Muscle of leg (tissue), 11 donors: ENCODE data around the gene DUSP10. TPM values are rescaled to one million over a fixed set of nuclear protein-coding genes. Genes with fewer than 3 reads are reported as not detected.

Experiments used
- DNase-seq: peaks from one replicate; pipeline ENCODE4 v3.0.0; 2013
- H3K27ac ChIP-seq: one replicate; pipeline ENCODE4 v1.5.1; 2013; ENCODE audit warnings: mild to moderate bottlenecking, low read length, control low read depth
- H3K27me3 ChIP-seq: one replicate; pipeline ENCODE4 v1.6.1; 2013; ENCODE audit warnings: low read length; ENCODE audit not compliant: control insufficient read depth, insufficient read depth
- H3K36me3 ChIP-seq: one replicate; pipeline ENCODE4 v1.6.1; 2013; ENCODE audit warnings: low read length; ENCODE audit not compliant: control insufficient read depth, insufficient read depth
- H3K4me1 ChIP-seq: one replicate; pipeline ENCODE4 v1.6.1; 2013; ENCODE audit warnings: low read length; ENCODE audit not compliant: control insufficient read depth, insufficient read depth
- H3K4me3 ChIP-seq: one replicate; pipeline ENCODE4 v1.5.1; 2013; ENCODE audit warnings: low read length, control low read depth
- H3K9me3 ChIP-seq: replicated peaks from 2 replicates; pipeline ENCODE4 v1.6.1; 2013; ENCODE audit warnings: low read depth, low read length; ENCODE audit not compliant: control insufficient read depth
- WGBS: methylation state at CpG from one replicate; pipeline ENCODE4 v1.1.5; 2013; ENCODE audit warnings: missing lambda C conversion rate; ENCODE audit not compliant: insufficient coverage; 5-methylcytosine and 5-hydroxymethylcytosine counted together
- polyA plus RNA-seq, 8 donors: library from polyadenylated mRNA; unstranded; fragments of 120-200 nt; gene quantifications; one replicate each; pipeline versions ENCODE4 v1.2.1 to v1.2.3, GENCODE V29; 2013; ENCODE audit warnings: inconsistent platforms in 1 of 8, low replicate concordance in 1 of 8; ENCODE audit not compliant: insufficient read length in 8 of 8, insufficient read depth in 1 of 8
- total RNA-seq: library from RNA; stranded (reverse); fragments of 120-200 nt; gene quantifications from one replicate; pipeline ENCODE4 v1.2.4, GENCODE V29; 2013

The DUSP10 gene
- total and polyA plus RNA-seq, 9 donors = 9.5 to 45.9 (median 14.9) TPM

DNA sequence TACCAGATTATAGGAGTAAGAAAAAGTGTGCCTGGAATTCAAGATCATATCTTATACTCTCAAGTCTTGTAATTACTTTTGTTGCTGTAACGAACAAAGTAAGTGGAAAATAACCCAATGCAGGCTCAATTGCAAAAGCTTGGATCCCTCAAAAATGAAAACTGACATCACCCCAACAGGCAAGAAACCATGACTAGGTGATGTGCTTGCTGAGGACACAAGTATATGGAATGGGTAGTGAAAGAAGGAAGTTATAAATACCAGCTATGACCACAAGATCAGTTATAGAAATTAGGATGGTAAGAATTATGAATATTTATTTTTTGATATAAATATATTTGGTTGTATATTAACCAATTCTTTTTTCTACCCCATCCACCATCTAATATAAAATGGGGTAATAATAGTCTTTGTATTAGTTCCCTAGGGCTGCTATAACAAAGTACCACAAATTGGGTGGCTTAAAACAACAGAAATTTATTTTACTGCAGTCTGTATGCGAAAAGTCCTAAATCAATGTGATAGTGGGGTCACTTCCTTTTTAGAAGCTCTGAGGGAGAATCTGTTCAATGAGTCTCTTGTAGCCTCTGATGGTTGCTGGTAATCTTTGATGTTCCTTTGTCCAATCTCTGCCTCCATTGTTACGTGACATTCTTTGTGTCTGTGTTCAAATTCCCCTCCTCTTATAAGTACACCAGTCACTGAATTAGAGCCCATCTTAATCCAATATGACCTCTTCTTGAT, 45.0 kb downstream of the DUSP10 start:
- H3K9me3 ChIP-seq = peaks cover 7% of the 10 kb centered on the region
- peaks cover 2% of the 10 kb centered on the region for H3K36me3 ChIP-seq
- H3K27me3 ChIP-seq = no peaks in the 10 kb centered on the region
- DNase-seq = no peak
- H3K27ac ChIP-seq = no peak overlapping the region
- 100% methylated on average over 1 of the region's 3 CpGs for WGBS
- no peaks in the 10 kb centered on the region for H3K4me1 ChIP-seq
- H3K4me3 ChIP-seq = no peak overlapping the region

GRCh38 chr1:221696027-221696426, 45.9 kb downstream of the DUSP10 start:
- no peak overlapping the region for H3K4me3 ChIP-seq
- peaks cover 7% of the 10 kb centered on the region for H3K9me3 ChIP-seq
- H3K27me3 ChIP-seq = no peaks in the 10 kb centered on the region
- H3K36me3 ChIP-seq = peaks cover 2% of the 10 kb centered on the region
- no peaks in the 10 kb centered on the region for H3K4me1 ChIP-seq
- DNase-seq = no peak
- no peak overlapping the region for H3K27ac ChIP-seq

GRCh38 chr1:221695301-221695700, 46.6 kb downstream of the DUSP10 start:
- no peak for DNase-seq
- no CpG with 5 or more reads among the region's 1 CpG for WGBS
- Histone ChIP-seq H3K27me3 (no peaks in the 10 kb centered on the region), H3K9me3 (peaks cover 7% of the 10 kb centered on the region), H3K4me3 (no peak overlapping the region), H3K27ac (no peak overlapping the region), H3K36me3 (no peaks in the 10 kb centered on the region), H3K4me1 (no peaks in the 10 kb centered on the region)

- H3K9me3 ChIP-seq = peaks cover 7% of the 10 kb centered on the region
- no peaks in the 10 kb centered on the region for H3K27me3 ChIP-seq
- no peak overlapping the region for H3K4me3 ChIP-seq
- no peaks in the 10 kb centered on the region for H3K4me1 ChIP-seq
- no peak overlapping the region for H3K27ac ChIP-seq
- no peaks in the 10 kb centered on the region for H3K36me3 ChIP-seq
- no peak for DNase-seq
These were observed 47.8 kb downstream of the DUSP10 start for GRCh38 chr1:221694109-221694508.

DNA sequence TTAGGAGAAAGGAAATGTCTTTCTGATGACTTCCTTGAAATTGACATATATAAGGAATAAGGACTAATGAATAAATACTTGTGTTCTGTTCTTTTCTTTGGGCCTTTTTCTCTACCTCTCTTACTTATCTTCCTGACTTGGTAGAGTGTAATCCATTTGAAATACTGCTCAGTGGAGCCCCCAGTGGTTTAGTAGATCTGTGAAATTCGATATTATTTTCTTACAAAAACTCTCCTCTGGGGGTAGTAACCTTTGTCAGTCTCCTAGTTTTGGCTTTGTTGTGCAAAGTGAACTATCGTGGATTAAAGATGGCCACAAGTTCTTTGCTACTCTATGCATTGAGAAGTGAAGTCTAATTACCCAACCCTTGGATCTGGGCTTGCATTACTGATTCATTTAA, 48.8 kb downstream of the DUSP10 start:
- no peak overlapping the region for H3K27ac ChIP-seq
- WGBS = no CpG with 5 or more reads among the region's 2 CpGs

DNA sequence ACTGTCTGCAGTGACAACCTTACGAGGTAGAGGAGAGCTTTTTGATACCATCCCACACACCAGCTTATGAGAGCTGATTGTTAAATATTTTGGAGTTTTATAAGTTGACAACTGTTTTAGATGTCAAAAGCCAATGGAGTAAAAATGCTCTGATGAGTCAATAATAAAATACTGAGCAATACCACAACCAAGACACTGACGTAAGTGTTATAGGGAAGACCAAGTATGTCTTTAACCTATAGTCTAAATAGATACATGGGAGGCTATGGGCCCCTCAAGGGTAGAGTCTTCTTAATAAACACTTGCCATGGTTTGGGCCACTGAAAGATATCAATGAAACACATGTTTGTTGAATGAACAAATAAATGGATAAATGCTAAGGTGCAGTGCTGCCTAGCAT, 49.2 kb downstream of the DUSP10 start:
- H3K4me3 ChIP-seq = no peak overlapping the region
- no peak for DNase-seq
- H3K36me3 ChIP-seq = no peaks in the 10 kb centered on the region
- WGBS = no CpG with 5 or more reads among the region's 2 CpGs
- peaks cover 7% of the 10 kb centered on the region for H3K9me3 ChIP-seq
- H3K4me1 ChIP-seq = no peaks in the 10 kb centered on the region
- no peak overlapping the region for H3K27ac ChIP-seq
- no peaks in the 10 kb centered on the region for H3K27me3 ChIP-seq

More for the DNA sequence above, 48.8 kb downstream of the DUSP10 start:
- Histone ChIP-seq H3K4me3 (no peak overlapping the region), H3K36me3 (no peaks in the 10 kb centered on the region), H3K4me1 (no peaks in the 10 kb centered on the region), H3K27me3 (no peaks in the 10 kb centered on the region), H3K9me3 (peaks cover 7% of the 10 kb centered on the region)
- no peak for DNase-seq

GRCh38 chr1:221691261-221691660, 50.6 kb downstream of the DUSP10 start:
- H3K36me3 ChIP-seq = no peaks in the 10 kb centered on the region
- H3K4me3 ChIP-seq = no peak overlapping the region
- no peaks in the 10 kb centered on the region for H3K27me3 ChIP-seq
- H3K9me3 ChIP-seq = peaks cover 7% of the 10 kb centered on the region
- no peaks in the 10 kb centered on the region for H3K4me1 ChIP-seq
- no peak for DNase-seq
- no peak overlapping the region for H3K27ac ChIP-seq

GRCh38 chr1:221690858-221691257, 51.0 kb downstream of the DUSP10 start:
- peaks cover 7% of the 10 kb centered on the region for H3K9me3 ChIP-seq
- DNase-seq = no peak
- H3K27me3 ChIP-seq = no peaks in the 10 kb centered on the region
- H3K36me3 ChIP-seq = no peaks in the 10 kb centered on the region
- H3K27ac ChIP-seq = no peak overlapping the region
- WGBS = no CpG with 5 or more reads among the region's 1 CpG
- no peak overlapping the region for H3K4me3 ChIP-seq
- no peaks in the 10 kb centered on the region for H3K4me1 ChIP-seq

- Histone ChIP-seq H3K4me1 (no peaks in the 10 kb centered on the region), H3K27me3 (no peaks in the 10 kb centered on the region), H3K4me3 (no peak overlapping the region), H3K9me3 (peaks cover 7% of the 10 kb centered on the region), H3K27ac (no peak overlapping the region), H3K36me3 (no peaks in the 10 kb centered on the region)
- 90% methylated on average over 2 of the region's 3 CpGs for WGBS
- no peak for DNase-seq
These were observed 52.8 kb downstream of the DUSP10 start for GRCh38 chr1:221689138-221689537.

GRCh38 chr1:221688488-221688843, 53.4 kb downstream of the DUSP10 start:
- H3K4me1 ChIP-seq = no peaks in the 10 kb centered on the region
- peaks cover 5% of the 10 kb centered on the region for H3K9me3 ChIP-seq
- peak overlapping the region; percentile 59 for H3K27ac ChIP-seq
- DNase-seq = no peak
- H3K4me3 ChIP-seq = no peak overlapping the region
- H3K36me3 ChIP-seq = no peaks in the 10 kb centered on the region
- 86% methylated on average over 1 of the region's 1 CpG for WGBS
- no peaks in the 10 kb centered on the region for H3K27me3 ChIP-seq
